A673 (cell line): ENCODE measurements around the gene SLC9A1. TPM values are rescaled to one million over a fixed set of nuclear protein-coding genes. Genes with fewer than 3 reads are reported as not detected.

Experiments used
- BruUV-seq: library from RNA; stranded (reverse); fragments of 400-500 nt; replicated peaks from 2 replicates; lab custom pipeline; 2021; lab: Mats Ljungman, UMichigan
- CTCF ChIA-PET: fragments of 300-600 bp; sonication (Branson Sonifier 250); formaldehyde crosslinking; loops from one replicate; lab custom pipeline; 2022; ENCODE audit warnings: antibody characterized with exemption; lab: Charles Lee
- POLR2A ChIA-PET: fragments of 300-600 bp; sonication (Branson Sonifier 250); formaldehyde crosslinking; loops from one replicate; lab custom pipeline; 2022; ENCODE audit warnings: antibody characterized with exemption; ENCODE audit not compliant: low non-redundant PET; lab: Charles Lee
- DNase-seq: peaks from one replicate; pipeline ENCODE4 v3.0.0-alpha.2; 2015; ENCODE audit warnings: low spot score
- H3K27ac ChIP-seq: fragments of 200-600 bp; sonication (generic); 2 replicates; pipeline ENCODE4 v1.5.1; 2016; ENCODE audit warnings: mixed run types, low read depth, mild to moderate bottlenecking, mixed read lengths, antibody characterized with exemption, low read length; ENCODE audit not compliant: poor library complexity, severe bottlenecking
- H3K27me3 ChIP-seq: fragments of 200-600 bp; sonication (generic); replicated peaks from 2 replicates; pipeline ENCODE4 v1.6.1; 2017; ENCODE audit warnings: mixed run types, low read depth, mild to moderate bottlenecking, mixed read lengths, antibody characterized with exemption, low read length; ENCODE audit not compliant: insufficient read depth, poor library complexity
- H3K36me3 ChIP-seq: fragments of 200-600 bp; sonication (generic); 2 replicates; pipeline ENCODE4 v1.6.1; 2016; ENCODE audit warnings: mixed run types, mild to moderate bottlenecking, mixed read lengths, antibody characterized with exemption, low read length; ENCODE audit not compliant: insufficient read depth, poor library complexity, severe bottlenecking
- H3K4me1 ChIP-seq: fragments of 200-600 bp; sonication (generic); 2 replicates; pipeline ENCODE4 v1.6.1; 2017; ENCODE audit warnings: mixed run types, mild to moderate bottlenecking, mixed read lengths, antibody characterized with exemption, low read length; ENCODE audit not compliant: insufficient read depth, poor library complexity, severe bottlenecking
- H3K4me3 ChIP-seq: fragments of 200-600 bp; sonication (generic); 2 replicates; pipeline ENCODE4 v1.5.1; 2016; ENCODE audit warnings: low read depth, mixed run types, mild to moderate bottlenecking, mixed read lengths, low read length; ENCODE audit not compliant: poor library complexity, severe bottlenecking
- H3K9me3 ChIP-seq: fragments of 200-600 bp; sonication (generic); 2 replicates; pipeline ENCODE4 v1.6.1; 2016; ENCODE audit warnings: mixed run types, low read depth, mild to moderate bottlenecking, mixed read lengths, antibody characterized with exemption, low read length; ENCODE audit not compliant: poor library complexity, severe bottlenecking
- EZH2 ChIP-seq: fragments of 200-600 bp; sonication (generic); IDR thresholded peaks from 2 replicates; pipeline ENCODE4 v1.6.1; 2017; ENCODE audit warnings: borderline replicate concordance, low read depth, mild to moderate bottlenecking, mixed read lengths, antibody characterized with exemption, low read length; ENCODE audit not compliant: poor library complexity, severe bottlenecking
- intact Hi-C: fragments of 100-400 bp; cut with micrococcal nuclease; formaldehyde crosslinking; loops from one replicate; pipeline ENCODE4 v1.10.0; 2022; ENCODE audit not compliant: unreplicated experiment
- total RNA-seq: library from RNA; stranded (reverse); gene quantifications from 2 replicates; pipeline ENCODE4 v1.2.3, GENCODE V29; 2021
- TF ChIP-seq, protein P1 (sequence below): fragments of 300-800, 200-600 bp; sonication (generic); conservative IDR thresholded peaks from 2 replicates; pipeline ENCODE4 v1.5.1; 2017; ENCODE audit warnings: low read depth, mild to moderate bottlenecking, antibody characterized with exemption, low read length, moderate library complexity, mixed read lengths

Gene SLC9A1
- total RNA-seq, 1 experiment from 2014 or later: 30.2 TPM

DNA sequence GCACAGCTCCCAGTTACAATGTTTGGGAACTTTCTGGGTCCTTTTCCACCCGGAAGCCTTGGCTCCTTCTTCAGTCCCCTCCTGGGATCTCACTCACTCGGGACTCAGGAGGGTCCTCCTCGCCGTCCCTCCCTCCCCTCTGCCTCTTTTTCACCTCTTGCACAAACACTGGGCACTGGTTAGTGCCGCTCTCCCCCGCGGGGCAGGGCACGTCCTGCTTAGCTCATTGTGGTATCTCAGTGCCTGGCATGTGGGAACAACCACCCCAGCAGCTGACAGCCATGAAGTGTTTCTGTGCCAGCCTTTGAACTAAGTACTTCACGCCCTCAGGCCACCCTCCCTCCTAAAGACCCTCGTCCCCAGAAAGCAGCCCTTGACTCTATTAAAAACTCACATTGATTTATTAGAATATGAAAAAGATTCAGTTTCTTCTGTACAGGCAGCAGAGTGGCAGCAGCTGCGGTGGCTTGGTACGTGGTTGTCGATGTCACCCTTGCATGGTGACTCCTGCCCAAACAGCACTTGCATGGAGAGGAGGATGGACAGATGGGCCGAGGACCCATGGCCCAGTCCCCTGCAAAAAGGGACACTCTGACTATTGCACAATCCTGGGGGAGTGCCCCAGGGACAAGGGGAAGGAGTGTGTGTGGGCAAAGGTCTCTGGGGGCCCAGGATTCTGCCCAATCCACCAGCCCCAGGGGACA is 56.3 kb downstream of the SLC9A1 start:
- Histone ChIP-seq H3K4me1 (peaks cover 16% of the 10 kb centered on the region), H3K27me3 (no peaks in the 10 kb centered on the region), H3K9me3 (no peaks in the 10 kb centered on the region), H3K4me3 (no peak overlapping the region), H3K27ac (peak overlapping the region; percentile 86), H3K36me3 (no peaks in the 10 kb centered on the region)
- intact Hi-C loops: no loop called here
- CTCF ChIA-PET: interaction anchor here (0.6 to 4.0 kb wide), 6 partner anchors 14 to 56 kb away, joined by 3 to 34 read pairs (median 8); no protein-coding TSS in a partner anchor
- POLR2A ChIA-PET: interaction anchor here (0.6 kb wide), 1 partner anchor 151 kb away, joined by 5 read pairs; no protein-coding TSS in a partner anchor
- no TSS peak for BruUV-seq
- TF ChIP-seq, protein P1, sequence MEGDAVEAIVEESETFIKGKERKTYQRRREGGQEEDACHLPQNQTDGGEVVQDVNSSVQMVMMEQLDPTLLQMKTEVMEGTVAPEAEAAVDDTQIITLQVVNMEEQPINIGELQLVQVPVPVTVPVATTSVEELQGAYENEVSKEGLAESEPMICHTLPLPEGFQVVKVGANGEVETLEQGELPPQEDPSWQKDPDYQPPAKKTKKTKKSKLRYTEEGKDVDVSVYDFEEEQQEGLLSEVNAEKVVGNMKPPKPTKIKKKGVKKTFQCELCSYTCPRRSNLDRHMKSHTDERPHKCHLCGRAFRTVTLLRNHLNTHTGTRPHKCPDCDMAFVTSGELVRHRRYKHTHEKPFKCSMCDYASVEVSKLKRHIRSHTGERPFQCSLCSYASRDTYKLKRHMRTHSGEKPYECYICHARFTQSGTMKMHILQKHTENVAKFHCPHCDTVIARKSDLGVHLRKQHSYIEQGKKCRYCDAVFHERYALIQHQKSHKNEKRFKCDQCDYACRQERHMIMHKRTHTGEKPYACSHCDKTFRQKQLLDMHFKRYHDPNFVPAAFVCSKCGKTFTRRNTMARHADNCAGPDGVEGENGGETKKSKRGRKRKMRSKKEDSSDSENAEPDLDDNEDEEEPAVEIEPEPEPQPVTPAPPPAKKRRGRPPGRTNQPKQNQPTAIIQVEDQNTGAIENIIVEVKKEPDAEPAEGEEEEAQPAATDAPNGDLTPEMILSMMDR: no peak
- no peak for DNase-seq

- ChIA-PET CTCF (interaction anchor here (0.6 to 2.7 kb wide), 3 partner anchors 51 to 100 kb away, joined by 3 to 28 read pairs (median 16); no protein-coding TSS in a partner anchor), POLR2A (no interaction called here)
- intact Hi-C loops: loop anchor here (1.0 kb wide), 2 partner anchors 53 to 100 kb away; no protein-coding TSS in a partner anchor
- H3K36me3 ChIP-seq: no peaks in the 10 kb centered on the region
- DNase-seq: peak; percentile 86
- no peaks in the 10 kb centered on the region for H3K9me3 ChIP-seq
- TF ChIP-seq, protein P1: peak; percentile 95
- no peak for TF ChIP-seq EZH2
- H3K4me1 ChIP-seq: peaks cover 16% of the 10 kb centered on the region
- no peak overlapping the region for H3K4me3 ChIP-seq
- no peaks in the 10 kb centered on the region for H3K27me3 ChIP-seq
- BruUV-seq: no TSS peak
- H3K27ac ChIP-seq: no peak overlapping the region
These were observed 57.4 kb downstream of the SLC9A1 start for GRCh38 chr1:27097484-27097917.

DNA sequence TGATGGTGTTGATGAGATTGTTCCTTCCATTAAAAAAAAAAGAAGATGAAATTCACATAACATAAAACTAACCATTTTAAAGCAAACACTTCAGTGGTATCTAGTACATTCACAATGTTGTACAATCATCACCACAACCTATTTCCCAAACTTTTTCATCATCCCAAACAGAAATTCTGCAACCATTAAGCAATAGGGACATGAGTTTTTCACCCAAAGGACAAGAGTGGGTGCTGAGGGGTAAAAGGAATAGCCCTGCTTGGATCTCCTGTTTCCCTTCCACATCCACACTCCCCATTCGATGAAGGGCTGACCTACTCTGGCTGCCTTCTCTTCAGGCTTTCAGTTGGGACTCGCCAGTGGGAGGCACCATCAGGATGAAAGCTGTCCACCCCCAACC is 59.3 kb downstream of the SLC9A1 start:
- Histone ChIP-seq H3K36me3 (no peaks in the 10 kb centered on the region), H3K4me1 (peaks cover 16% of the 10 kb centered on the region), H3K4me3 (no peak overlapping the region), H3K27ac (no peak overlapping the region), H3K27me3 (no peaks in the 10 kb centered on the region), H3K9me3 (no peaks in the 10 kb centered on the region)
- ChIA-PET CTCF (interaction anchor here (0.6 to 0.9 kb wide), 2 partner anchors 50 to 128 kb away, joined by 3 to 4 read pairs; no protein-coding TSS in a partner anchor), POLR2A (no interaction called here)
- TF ChIP-seq EZH2: no peak
- TF ChIP-seq, protein P1: no peak
- DNase-seq: no peak
- intact Hi-C loops: no loop called here
- BruUV-seq: no TSS peak
